ENCODE data around the gene GCN1.
"Not testable (repeated sequence)": the region's sequence is repeated elsewhere in the genome, so short reads cannot be mapped to it uniquely, and the experiment has no call there.

GCN1 gene

GRCh38 chr12:120194534-120195395, at the start of gene GCN1:
TSS of gene GCN1 (minus strand) at chr12:120194715. CDS start at chr12:120194697, 18 bp downstream.
- DNase-seq = peak; percentile 78 to 83 (median 82)

- no peak for DNase-seq
Observed at GRCh38 chr12:120242971-120243699, 48.6 kb upstream of the GCN1 start.

GRCh38 chr12:120242275-120242799, 47.8 kb upstream of the GCN1 start:
- DNase-seq = no peak

GRCh38 chr12:120241561-120242274, 47.2 kb upstream of the GCN1 start:
- DNase-seq = no peak

GRCh38 chr12:120240495-120240833, 45.9 kb upstream of the GCN1 start:
- DNase-seq = no peak

GRCh38 chr12:120239776-120240494, 45.4 kb upstream of the GCN1 start:
- DNase-seq = no peak

GRCh38 chr12:120238839-120239445, 44.4 kb upstream of the GCN1 start:
- DNase-seq = no peak

- DNase-seq = no peak
Observed at GRCh38 chr12:120238217-120238616, 43.7 kb upstream of the GCN1 start.

- no peak for DNase-seq
Observed at GRCh38 chr12:120237360-120238171, 43.1 kb upstream of the GCN1 start.

- DNase-seq = not testable (repeated sequence)
Observed at GRCh38 chr12:120236809-120237208, 42.3 kb upstream of the GCN1 start.

- no peak for DNase-seq
Observed at GRCh38 chr12:120235369-120236323, 41.1 kb upstream of the GCN1 start.

- DNase-seq = no peak
Observed at GRCh38 chr12:120234643-120235368, 40.3 kb upstream of the GCN1 start.

- DNase-seq = peak; percentile 28 to 51 (median 40)
Observed at GRCh38 chr12:120231316-120232011, 36.9 kb upstream of the GCN1 start.

GRCh38 chr12:120230974-120231315, 36.4 kb upstream of the GCN1 start:
- no peak for DNase-seq

- no peak for DNase-seq
Observed at GRCh38 chr12:120230326-120230973, 35.9 kb upstream of the GCN1 start.

GRCh38 chr12:120229487-120230325, 35.2 kb upstream of the GCN1 start:
- no peak for DNase-seq

GRCh38 chr12:120229071-120229486, 34.6 kb upstream of the GCN1 start:
- DNase-seq = no peak

Measured in activated CD4-positive, CD25-positive, alpha-beta regulatory T cell (primary cell).